NCI-H2171 treated with DMSO at 0.1 percent for 48 hours (cell line): Measurements from ENCODE around the gene TRIO.

Source experiments
- DNase-seq: peaks from one replicate; lab custom pipeline; 2025; lab: John Stamatoyannopoulos, UW

Gene TRIO

GRCh38 chr5:14123551-14123950 is 19.6 kb upstream of the TRIO start:
- DNase-seq = no peak

GRCh38 chr5:14123974-14124482 is 19.1 kb upstream of the TRIO start:
- peak; percentile 93 for DNase-seq

GRCh38 chr5:14125262-14125661 is 17.9 kb upstream of the TRIO start:
- peak; percentile 60 for DNase-seq

- no peak for DNase-seq
Measured at GRCh38 chr5:14127587-14127986, 15.6 kb upstream of the TRIO start.

GRCh38 chr5:14128079-14128478 is 15.1 kb upstream of the TRIO start:
- no peak for DNase-seq

- DNase-seq = peak; percentile 34
Measured at GRCh38 chr5:14129123-14129522, 14.0 kb upstream of the TRIO start.

GRCh38 chr5:14131855-14132503 is 11.2 kb upstream of the TRIO start:
- no peak for DNase-seq

- DNase-seq = no peak
Measured at GRCh38 chr5:14133394-14133793, 9.7 kb upstream of the TRIO start.

GRCh38 chr5:14134083-14134482 is 9.1 kb upstream of the TRIO start:
- DNase-seq = no peak

- DNase-seq = no peak
Measured at GRCh38 chr5:14134771-14135170, 8.4 kb upstream of the TRIO start.

GRCh38 chr5:14135621-14136020 is 7.5 kb upstream of the TRIO start:
- DNase-seq = no peak

- no peak for DNase-seq
Measured at GRCh38 chr5:14136228-14136627, 6.9 kb upstream of the TRIO start.

GRCh38 chr5:14138608-14139540 is 4.3 kb upstream of the TRIO start:
- DNase-seq = peak; percentile 97

GRCh38 chr5:14141764-14142163 is 1.4 kb upstream of the TRIO start:
- DNase-seq = no peak

GRCh38 chr5:14142202-14142826 is 828 bp upstream of the TRIO start:
- no peak for DNase-seq

GRCh38 chr5:14143546-14143840 is 351 bp downstream of the TRIO start:
- no peak for DNase-seq

- peak; percentile 30 for DNase-seq
Measured at GRCh38 chr5:14143841-14144585, 871 bp downstream of the TRIO start.

GRCh38 chr5:14144586-14145434 is 1.7 kb downstream of the TRIO start:
- DNase-seq = peak; percentile 84

- DNase-seq = no peak
Measured at GRCh38 chr5:14145435-14146334, 2.5 kb downstream of the TRIO start.

GRCh38 chr5:14146725-14147124 is 3.6 kb downstream of the TRIO start:
- no peak for DNase-seq
